Brain microvascular endothelial cell (primary cell): ENCODE measurements around the gene PLEKHA8.
A peak's percentile ranks its signal among the peaks of the same experiment; 100 is the strongest.

ENCODE experiments used
- DNase-seq: peaks from one replicate; pipeline ENCODE4 v3.0.0-alpha.2; 2020
- H3K27ac ChIP-seq: fragments of 250-450 bp; sonication (Bioruptor Pico); 2 replicates; pipeline ENCODE4 v1.5.1; 2020; ENCODE audit warnings: mild to moderate bottlenecking, moderate library complexity
- H3K27me3 ChIP-seq: fragments of 250-450 bp; sonication (Bioruptor Pico); replicated peaks from 2 replicates; pipeline ENCODE4 v1.5.1; 2020; ENCODE audit warnings: mild to moderate bottlenecking
- H3K36me3 ChIP-seq: fragments of 250-450 bp; sonication (Bioruptor Pico); replicated peaks from 2 replicates; pipeline ENCODE4 v1.5.1; 2020; ENCODE audit warnings: mild to moderate bottlenecking
- H3K4me3 ChIP-seq: 2 replicates; pipeline ENCODE4 v1.5.1; 2011; ENCODE audit warnings: low read depth, mild to moderate bottlenecking, control low read depth, low read length, moderate library complexity
- in situ Hi-C: cut with HindIII; loops from 2 replicates; pipeline ENCODE4 v1.10.0; 2017; ENCODE audit warnings: low sequenced_read_pairs, low pct_ligation_motif_present
- TF ChIP-seq, protein P1 (sequence below): IDR thresholded peaks from 2 replicates; pipeline ENCODE4 v1.5.1; 2011; ENCODE audit warnings: low read depth, mild to moderate bottlenecking, moderate library complexity, low read length, control low read depth, inconsistent platforms; ENCODE audit errors: missing control alignments

The PLEKHA8 gene

DNA sequence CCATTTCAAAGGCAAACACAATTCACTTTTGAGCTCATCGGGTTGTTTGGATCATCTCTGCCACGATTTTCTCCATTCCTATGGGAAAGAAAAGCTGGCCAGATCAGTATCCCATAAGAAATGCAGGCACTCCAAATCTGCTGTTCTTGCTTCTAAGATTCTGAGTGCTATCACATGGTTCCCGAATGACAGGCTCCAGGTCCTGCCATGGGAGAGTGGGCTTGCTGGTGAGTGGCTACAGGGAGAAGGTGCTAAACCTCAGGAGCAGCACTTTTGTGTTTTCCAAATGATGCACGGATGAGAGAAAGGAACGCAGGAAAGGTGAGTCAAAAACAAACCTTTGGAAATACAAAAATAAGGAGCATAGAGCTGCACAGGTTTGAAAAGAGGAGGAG is 138.6 kb downstream of the PLEKHA8 start:
- Histone ChIP-seq H3K27ac (no peak overlapping the region), H3K27me3 (no peaks in the 10 kb centered on the region), H3K36me3 (no peaks in the 10 kb centered on the region), H3K4me3 (no peak overlapping the region)
- DNase-seq = no peak
- TF ChIP-seq, protein P1, sequence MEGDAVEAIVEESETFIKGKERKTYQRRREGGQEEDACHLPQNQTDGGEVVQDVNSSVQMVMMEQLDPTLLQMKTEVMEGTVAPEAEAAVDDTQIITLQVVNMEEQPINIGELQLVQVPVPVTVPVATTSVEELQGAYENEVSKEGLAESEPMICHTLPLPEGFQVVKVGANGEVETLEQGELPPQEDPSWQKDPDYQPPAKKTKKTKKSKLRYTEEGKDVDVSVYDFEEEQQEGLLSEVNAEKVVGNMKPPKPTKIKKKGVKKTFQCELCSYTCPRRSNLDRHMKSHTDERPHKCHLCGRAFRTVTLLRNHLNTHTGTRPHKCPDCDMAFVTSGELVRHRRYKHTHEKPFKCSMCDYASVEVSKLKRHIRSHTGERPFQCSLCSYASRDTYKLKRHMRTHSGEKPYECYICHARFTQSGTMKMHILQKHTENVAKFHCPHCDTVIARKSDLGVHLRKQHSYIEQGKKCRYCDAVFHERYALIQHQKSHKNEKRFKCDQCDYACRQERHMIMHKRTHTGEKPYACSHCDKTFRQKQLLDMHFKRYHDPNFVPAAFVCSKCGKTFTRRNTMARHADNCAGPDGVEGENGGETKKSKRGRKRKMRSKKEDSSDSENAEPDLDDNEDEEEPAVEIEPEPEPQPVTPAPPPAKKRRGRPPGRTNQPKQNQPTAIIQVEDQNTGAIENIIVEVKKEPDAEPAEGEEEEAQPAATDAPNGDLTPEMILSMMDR = no peak
- in situ Hi-C loops = no loop called here

DNA sequence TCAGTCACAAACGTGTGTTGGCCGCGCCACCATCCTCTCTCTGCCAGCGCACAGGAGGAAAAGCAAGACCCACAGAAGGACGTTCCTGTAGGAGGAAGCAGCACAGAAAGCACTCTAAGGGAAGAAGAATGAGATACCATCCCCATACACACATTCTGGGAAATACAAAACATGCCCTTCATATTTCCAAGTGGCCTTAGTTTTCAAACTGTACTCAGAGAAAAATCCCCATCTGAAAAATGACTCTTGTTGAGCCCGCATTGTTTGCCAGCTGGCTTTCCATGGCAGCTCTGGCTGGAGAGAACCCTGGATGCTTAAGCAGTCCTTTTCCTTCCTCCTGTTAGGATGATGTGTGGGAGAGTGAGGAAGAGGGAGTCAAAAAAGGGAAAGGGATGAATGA is 139.7 kb downstream of the PLEKHA8 start:
- in situ Hi-C loops = no loop called here
- H3K27ac ChIP-seq = no peak overlapping the region
- TF ChIP-seq, protein P1 = no peak
- no peaks in the 10 kb centered on the region for H3K36me3 ChIP-seq
- H3K4me3 ChIP-seq = no peak overlapping the region
- no peak for DNase-seq
- H3K27me3 ChIP-seq = no peaks in the 10 kb centered on the region

DNA sequence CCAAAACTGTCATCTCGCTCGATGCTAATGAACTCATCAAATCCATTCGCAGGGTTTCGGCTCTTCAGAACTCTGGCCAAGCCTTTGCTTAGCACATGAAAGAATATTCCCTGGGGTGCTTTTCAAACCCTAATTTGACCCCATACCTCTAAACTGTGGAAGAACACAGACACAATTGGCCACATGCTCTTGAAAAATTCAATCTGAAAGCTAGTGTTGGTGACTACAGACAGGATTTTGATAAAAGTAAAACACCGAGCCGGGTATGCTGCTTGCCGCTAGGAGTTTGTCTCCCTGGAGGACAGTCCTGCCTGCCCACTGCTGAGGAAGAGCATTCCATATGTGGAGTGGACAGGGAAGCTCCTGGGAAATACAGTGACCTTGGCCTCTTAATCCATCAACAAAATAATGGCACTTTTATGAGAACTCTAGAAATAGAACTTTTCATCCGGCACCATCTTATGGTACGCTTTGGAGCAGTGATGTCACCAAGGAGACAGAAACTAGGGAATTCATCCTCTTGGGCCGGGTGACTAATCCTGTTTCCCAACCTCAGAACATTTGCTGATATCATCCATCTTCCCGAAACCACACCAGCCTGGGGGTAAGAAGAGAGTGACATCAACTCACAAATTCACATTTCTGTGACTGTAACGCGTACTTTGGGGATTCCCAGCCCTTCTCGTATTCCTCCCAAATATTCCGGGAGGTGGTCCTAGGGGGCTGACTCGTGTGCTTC is 140.8 kb downstream of the PLEKHA8 start:
- H3K36me3 ChIP-seq = no peaks in the 10 kb centered on the region
- no peak overlapping the region for H3K27ac ChIP-seq

DNA sequence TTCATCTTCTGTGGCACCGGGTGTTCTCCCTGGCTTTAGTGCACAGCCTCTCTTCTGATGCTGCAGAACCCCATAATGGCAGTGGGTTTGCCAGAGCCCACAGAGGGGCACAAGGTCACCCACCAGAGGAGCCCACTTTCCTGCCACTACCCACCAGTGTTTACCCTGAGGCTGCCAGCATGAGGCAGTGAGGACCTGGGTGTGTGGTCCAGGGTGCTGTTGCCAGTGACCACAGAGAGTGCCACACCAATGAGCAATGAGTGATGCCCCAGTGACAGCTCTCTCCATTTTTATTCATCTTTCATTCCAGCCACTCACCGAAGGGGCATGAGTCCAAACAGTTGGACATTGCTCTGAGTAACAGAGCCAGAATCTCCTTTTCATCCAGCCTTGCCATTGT is 141.4 kb downstream of the PLEKHA8 start:
- TF ChIP-seq, protein P1 = no peak
- Histone ChIP-seq H3K4me3 (no peak overlapping the region), H3K27ac (no peak overlapping the region), H3K36me3 (no peaks in the 10 kb centered on the region), H3K27me3 (no peaks in the 10 kb centered on the region)
- peak; percentile 8 for DNase-seq
- in situ Hi-C loops = no loop called here

More for the DNA sequence above, 140.8 kb downstream of the PLEKHA8 start:
- Histone ChIP-seq H3K27me3 (no peaks in the 10 kb centered on the region), H3K4me3 (peak overlapping the region; percentile 6)
- TF ChIP-seq, protein P1 = peak; percentile 35
- DNase-seq = peak; percentile 88
- in situ Hi-C loops = no loop called here

DNA sequence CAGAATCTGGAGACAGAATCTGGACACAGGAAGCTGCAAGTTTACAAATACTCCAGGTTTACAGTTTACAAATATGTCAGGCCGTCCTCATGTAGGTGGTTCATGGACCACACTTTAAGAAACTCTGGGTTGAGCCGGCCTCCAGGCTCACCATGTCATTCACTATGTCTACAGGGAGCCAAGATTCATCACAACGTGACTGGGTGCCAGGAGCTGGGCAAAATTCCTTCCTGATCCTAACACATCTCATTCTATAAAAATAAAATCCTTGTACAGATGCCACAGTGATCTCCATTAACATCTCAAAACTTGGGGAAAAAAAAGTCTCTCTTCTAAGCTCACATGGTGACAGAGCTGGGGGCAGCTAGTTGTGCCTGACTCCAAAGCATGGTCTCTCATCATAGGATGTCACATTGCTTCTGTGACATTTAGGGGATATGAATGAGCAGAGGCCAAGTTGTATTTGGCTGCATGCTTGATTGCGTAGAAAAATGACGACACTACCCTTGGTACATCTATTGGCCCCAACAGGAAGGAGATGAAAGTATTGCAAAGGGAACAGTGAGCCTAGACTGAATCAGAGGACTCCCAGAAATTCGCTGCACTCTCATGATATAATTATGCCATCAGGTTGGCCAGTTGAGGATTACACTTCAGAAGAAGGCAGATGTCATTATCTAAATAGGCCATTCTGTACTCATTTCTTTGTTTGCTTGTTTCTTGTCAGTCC is 142.4 kb downstream of the PLEKHA8 start:
- no peaks in the 10 kb centered on the region for H3K36me3 ChIP-seq
- H3K27ac ChIP-seq = no peak overlapping the region
- in situ Hi-C loops = no loop called here
- H3K27me3 ChIP-seq = no peaks in the 10 kb centered on the region
- no peak for DNase-seq
- no peak overlapping the region for H3K4me3 ChIP-seq
- TF ChIP-seq, protein P1 = no peak
